Midbrain (tissue), 1 donor: ENCODE data around the gene HELB.
"Not testable (repeated sequence)": the region's sequence is repeated elsewhere in the genome, so short reads cannot be mapped to it uniquely, and the experiment has no call there.

Source experiments
- DNase-seq: peaks from one replicate; lab custom pipeline; 2025; lab: John Stamatoyannopoulos, UW

HELB gene

GRCh38 chr12:66303316-66303804, 1.1 kb downstream of the HELB start:
- not testable (repeated sequence) for DNase-seq

GRCh38 chr12:66304296-66304900, 2.1 kb downstream of the HELB start:
- no peak for DNase-seq

GRCh38 chr12:66309606-66310005, 7.3 kb downstream of the HELB start:
- no peak for DNase-seq

GRCh38 chr12:66312189-66312588, 9.9 kb downstream of the HELB start:
- DNase-seq, result no peak

GRCh38 chr12:66314278-66314677, 12.0 kb downstream of the HELB start:
- DNase-seq, result no peak

GRCh38 chr12:66319266-66319954, 17.1 kb downstream of the HELB start:
- no peak for DNase-seq

GRCh38 chr12:66320996-66321395, 18.7 kb downstream of the HELB start:
- no peak for DNase-seq

GRCh38 chr12:66321435-66321834, 19.1 kb downstream of the HELB start:
- DNase-seq, result no peak

- no peak for DNase-seq
Observed at GRCh38 chr12:66323017-66323416, 20.7 kb downstream of the HELB start.

GRCh38 chr12:66329941-66330340, 27.6 kb downstream of the HELB start:
- no peak for DNase-seq

GRCh38 chr12:66331016-66331415, 28.7 kb downstream of the HELB start:
- no peak for DNase-seq

GRCh38 chr12:66331814-66332213, 29.5 kb downstream of the HELB start:
- DNase-seq, result no peak

GRCh38 chr12:66335746-66336145, 33.5 kb downstream of the HELB start:
- no peak for DNase-seq

- no peak for DNase-seq
Observed at GRCh38 chr12:66337381-66338010, 35.2 kb downstream of the HELB start.

- no peak for DNase-seq
Observed at GRCh38 chr12:66340131-66340530, 37.8 kb downstream of the HELB start.

- DNase-seq, result no peak
Observed at GRCh38 chr12:66341126-66341525, 38.8 kb downstream of the HELB start.

GRCh38 chr12:66345212-66345611, 42.9 kb downstream of the HELB start:
- DNase-seq, result no peak

- no peak for DNase-seq
Observed at GRCh38 chr12:66345956-66346355, 43.7 kb downstream of the HELB start.

- DNase-seq, result no peak
Observed at GRCh38 chr12:66351301-66351700, 49.0 kb downstream of the HELB start.

GRCh38 chr12:66352197-66352596, 49.9 kb downstream of the HELB start:
- DNase-seq, result peak; percentile 22

- no peak for DNase-seq
Observed at GRCh38 chr12:66352899-66353298, 50.6 kb downstream of the HELB start.

GRCh38 chr12:66354291-66354690, 52.0 kb downstream of the HELB start:
- no peak for DNase-seq

GRCh38 chr12:66359300-66359699, 57.0 kb downstream of the HELB start:
- no peak for DNase-seq
